Fibroblast of villous mesenchyme (primary cell): ENCODE data around the gene SNX19. TPM values are rescaled to one million over a fixed set of nuclear protein-coding genes. Genes with fewer than 3 reads are reported as not detected.
"Not testable (repeated sequence)": the region's sequence is repeated elsewhere in the genome, so short reads cannot be mapped to it uniquely, and the experiment has no call there.

Experiments used
- DNase-seq: peaks from one replicate; pipeline ENCODE4 v3.0.0-alpha.2; 2010; ENCODE audit warnings: low read depth
- H3K4me3 ChIP-seq: 2 replicates; pipeline ENCODE4 v1.5.1; 2011; ENCODE audit warnings: low read depth, mild to moderate bottlenecking, low read length
- CTCF ChIP-seq: IDR thresholded peaks from 2 replicates; pipeline ENCODE4 v1.5.1; 2012; ENCODE audit warnings: low read depth, mild to moderate bottlenecking, low read length; ENCODE audit not compliant: insufficient read depth
- total RNA-seq: library from RNA; depleted of rRNA; stranded (reverse); fragments of >200 nt; gene quantifications from 2 replicates; pipeline ENCODE4 v1.2.3, GENCODE V29; 2012

SNX19 gene
- total RNA-seq, 1 donor: 96.3 TPM

DNA sequence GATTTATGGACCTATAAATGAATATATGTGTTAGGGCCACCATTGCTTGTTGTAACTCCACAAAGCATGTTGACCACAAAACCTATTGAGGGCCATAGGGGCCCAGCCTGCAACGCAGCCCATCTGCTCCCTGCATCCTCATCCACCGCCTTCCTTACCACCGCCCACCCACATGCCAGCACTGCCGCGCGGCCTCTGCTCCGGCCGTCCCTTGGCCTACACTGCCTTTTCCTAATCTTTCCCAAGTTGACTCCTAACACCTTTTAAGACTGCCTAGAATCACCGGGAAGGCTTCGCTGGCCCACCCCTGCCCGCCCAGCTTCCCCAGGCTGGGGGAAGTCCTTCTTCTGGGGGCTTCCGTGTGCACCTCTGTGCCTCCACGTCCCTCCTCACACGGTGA is 55.0 kb downstream of the SNX19 start:
- DNase-seq: no peak
- TF ChIP-seq CTCF: no peak
- H3K4me3 ChIP-seq: no peak overlapping the region

GRCh38 chr11:130859886-130860285 is 56.4 kb downstream of the SNX19 start:
- TF ChIP-seq CTCF: no peak
- no peak overlapping the region for H3K4me3 ChIP-seq
- no peak for DNase-seq

DNA sequence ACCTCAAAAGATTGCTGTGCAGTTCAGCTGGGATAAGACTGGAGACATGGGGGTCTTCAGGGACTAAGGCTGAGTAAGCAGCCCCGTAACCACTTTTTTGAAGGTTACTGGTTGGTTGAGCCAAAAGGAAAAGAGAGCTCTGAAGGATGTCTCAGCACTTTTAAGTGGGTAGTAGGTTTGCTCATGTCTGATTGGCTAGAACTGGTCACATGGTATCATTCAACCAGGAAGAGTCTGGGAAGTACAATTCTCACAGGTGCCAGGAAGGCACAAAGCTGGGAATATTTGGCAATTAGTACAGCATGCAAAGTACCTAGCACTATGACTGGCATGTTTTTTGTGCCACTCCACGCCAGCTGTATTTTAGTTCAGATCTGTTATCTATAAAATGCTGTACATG is 58.1 kb downstream of the SNX19 start:
- no peak for DNase-seq
- no peak overlapping the region for H3K4me3 ChIP-seq
- no peak for TF ChIP-seq CTCF

- not testable (repeated sequence) for DNase-seq, H3K4me3 ChIP-seq
These were observed 60.6 kb downstream of the SNX19 start for GRCh38 chr11:130855707-130856106.

GRCh38 chr11:130854483-130854882 is 61.8 kb downstream of the SNX19 start:
- no peak overlapping the region for H3K4me3 ChIP-seq
- TF ChIP-seq CTCF: no peak

GRCh38 chr11:130852589-130852988 is 63.7 kb downstream of the SNX19 start:
- no peak for TF ChIP-seq CTCF
- H3K4me3 ChIP-seq: no peak overlapping the region
- DNase-seq: no peak

More at GRCh38 chr11:130854483-130854882, 61.8 kb downstream of the SNX19 start:
- no peak for DNase-seq

DNA sequence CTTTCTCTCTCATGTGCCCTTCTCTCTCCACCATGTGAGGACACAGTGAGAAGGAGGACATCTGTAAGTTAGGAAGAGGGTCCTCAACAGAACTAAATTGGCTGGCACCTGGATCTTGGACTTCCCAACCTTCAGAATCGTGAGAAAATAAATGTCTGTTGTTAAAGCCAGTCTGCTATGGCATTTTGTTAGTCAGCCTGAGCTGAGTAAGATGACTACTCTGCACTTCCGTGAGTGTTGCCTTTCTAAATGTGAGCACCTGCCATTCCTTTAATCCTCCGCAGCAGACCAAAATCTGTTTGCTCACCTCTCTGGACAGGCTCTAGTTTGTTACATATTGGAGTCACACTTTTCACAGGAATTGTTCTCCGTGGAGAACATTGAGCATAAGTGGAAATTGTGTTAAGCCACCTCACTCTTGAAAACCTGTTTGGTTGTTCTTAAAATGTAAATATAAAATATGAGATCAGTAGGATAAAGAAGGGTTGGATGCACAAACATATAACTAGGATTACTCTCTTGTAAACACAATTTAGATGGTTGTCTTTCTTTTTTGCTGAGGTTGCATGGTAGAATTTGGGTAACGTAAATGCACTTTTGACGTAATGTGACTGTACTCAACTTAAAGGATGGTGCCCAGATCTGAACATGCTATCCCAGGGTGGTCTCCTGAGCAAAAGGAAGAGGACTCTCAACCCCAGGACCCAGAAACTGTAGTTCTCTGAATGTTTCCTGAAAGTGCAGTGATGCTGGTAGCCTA is 65.9 kb downstream of the SNX19 start:
- H3K4me3 ChIP-seq: no peak overlapping the region
- no peak for DNase-seq
- no peak for TF ChIP-seq CTCF
